ENCODE data around the gene LSM7. TPM values are rescaled to one million over a fixed set of nuclear protein-coding genes. Genes with fewer than 3 reads are reported as not detected.

The LSM7 gene
- total and polyA plus RNA-seq, 2 experiments from 2014 or later, result 299 to 409 TPM

GRCh38 chr19:2361246-2362045 lies 33.1 kb upstream of the LSM7 start:
- Histone ChIP-seq H3K36me3 (ENCODE audit: insufficient read depth) (no peaks in the 10 kb centered on the region), H3K4me1 (ENCODE audit: insufficient read depth) (no peaks in the 10 kb centered on the region; the same call in 1 of the 2 replicates), H3K79me2 (replicated peaks; ENCODE audit: insufficient read depth) (no peaks in the 10 kb centered on the region), H3K4me3 (no peak overlapping the region), H3K27ac (ENCODE audit: low read depth) (no peak overlapping the region), H4K20me1 (replicated peaks; ENCODE audit: insufficient read depth) (no peaks in the 10 kb centered on the region), H3K4me2 (no peak overlapping the region), H2AFZ (no peak overlapping the region), H3F3A (replicated peaks; ENCODE audit: low read depth) (peaks cover 4% of the 10 kb centered on the region; the same call in 1 of the 2 replicates), H3K27me3 (ENCODE audit: insufficient read depth) (no peaks in the 10 kb centered on the region), H3K9me2 (ENCODE audit: insufficient read depth) (no peaks in the 10 kb centered on the region)
- Mint-ChIP-seq H3K4me1 (peaks cover 5% of the 10 kb centered on the region), H3K9me3 (no peaks in the 10 kb centered on the region; the same call in 2 of the 3 replicates), H3K36me3 (ENCODE audit: low read depth) (no peaks in the 10 kb centered on the region), H3K27me3 (ENCODE audit: insufficient read depth, low read depth, poor library complexity) (peaks cover 12% of the 10 kb centered on the region), H3K27ac (no peak overlapping the region), H3K4me3 (no peak overlapping the region)
- ATAC-seq (peak; percentile 32), DNase-seq (ENCODE audit: low spot score) (no peak)
- TF ChIP-seq REST (IDR thresholded peaks at IDR 0.05; ENCODE audit: unreplicated experiment), result no peak
- TF ChIP-seq CREB1 (CRISPR knock-in tag; IDR thresholded peaks at IDR 0.05; ENCODE audit: low read depth), result no peak
- TF ChIP-seq NANOG (IDR thresholded peaks at IDR 0.05; ENCODE audit: borderline replicate concordance), result no peak
- TF ChIP-seq ZNF462 (CRISPR knock-in tag; IDR thresholded peaks at IDR 0.05), result no peak
- TF ChIP-seq STAT1 (IDR thresholded peaks at IDR 0.05; ENCODE audit: unreplicated experiment), result no peak
- TF ChIP-seq ETS1 (IDR thresholded peaks at IDR 0.05), result no peak
- no peak for TF ChIP-seq EZH2phosphoT487 (IDR thresholded peaks at IDR 0.05; ENCODE audit: unreplicated experiment)
- TF ChIP-seq EZH2 (IDR thresholded peaks at IDR 0.05; ENCODE audit: low read depth, unreplicated experiment), result no peak
- no peak for TF ChIP-seq ZNF331 (CRISPR knock-in tag; IDR thresholded peaks at IDR 0.05; ENCODE audit: low read depth)
- no peak for TF ChIP-seq JUNB (IDR thresholded peaks at IDR 0.05; ENCODE audit: unreplicated experiment)
- no peak for TF ChIP-seq POLR2AphosphoS5 (IDR thresholded peaks at IDR 0.05; ENCODE audit: low read depth)
- TF ChIP-seq ZNF114 (CRISPR knock-in tag; IDR thresholded peaks at IDR 0.05), result no peak
- TF ChIP-seq CTCF (conservative IDR thresholded peaks at IDR 0.05; ENCODE audit: low read depth in 2 of 2), result no peak

Measured in GM23338 (cell line).